Medulla oblongata (tissue), 1 donor: Measurements from ENCODE around the gene RETSAT.
"Not testable (repeated sequence)": the region's sequence is repeated elsewhere in the genome, so short reads cannot be mapped to it uniquely, and the experiment has no call there.

Source experiments
- DNase-seq: peaks from one replicate; pipeline ENCODE4 v3.0.0-alpha.2; 2015; ENCODE audit errors: extremely low spot score

The RETSAT gene

GRCh38 chr2:85333877-85334276 is 20.5 kb downstream of the RETSAT start:
- not testable (repeated sequence) for DNase-seq

GRCh38 chr2:85330839-85331636 is 23.3 kb downstream of the RETSAT start:
- DNase-seq, result no peak

- not testable (repeated sequence) for DNase-seq
Observed at GRCh38 chr2:85329701-85330100, 24.6 kb downstream of the RETSAT start.

- DNase-seq, result no peak
Observed at GRCh38 chr2:85329181-85329651, 25.1 kb downstream of the RETSAT start.

GRCh38 chr2:85327822-85328617 is 26.3 kb downstream of the RETSAT start, which contains the start of gene TGOLN2:
Gene TGOLN2, minus strand, starts transcription at chr2:85327989. Its CDS starts 27 bp downstream, at chr2:85327962.
- peak; percentile 96 for DNase-seq

GRCh38 chr2:85327160-85327821 is 27.0 kb downstream of the RETSAT start:
- DNase-seq, result no peak

GRCh38 chr2:85326406-85327159 is 27.7 kb downstream of the RETSAT start:
- peak; percentile 75 for DNase-seq

GRCh38 chr2:85325466-85325811 is 28.9 kb downstream of the RETSAT start:
- no peak for DNase-seq

- no peak for DNase-seq
Observed at GRCh38 chr2:85324639-85325465, 29.5 kb downstream of the RETSAT start.

- not testable (repeated sequence) for DNase-seq
Observed at GRCh38 chr2:85323988-85324367, 30.4 kb downstream of the RETSAT start.

GRCh38 chr2:85323351-85323987 is 30.9 kb downstream of the RETSAT start:
- DNase-seq, result no peak

GRCh38 chr2:85319796-85320195 is 34.5 kb downstream of the RETSAT start:
- DNase-seq, result no peak

- DNase-seq, result no peak
Observed at GRCh38 chr2:85318222-85319074, 35.9 kb downstream of the RETSAT start.

GRCh38 chr2:85315921-85316320 is 38.4 kb downstream of the RETSAT start:
- not testable (repeated sequence) for DNase-seq

- DNase-seq, result no peak
Observed at GRCh38 chr2:85314884-85315242, 39.5 kb downstream of the RETSAT start.

GRCh38 chr2:85312404-85312803 is 41.9 kb downstream of the RETSAT start:
- no peak for DNase-seq

GRCh38 chr2:85310330-85310729 is 44.0 kb downstream of the RETSAT start:
- no peak for DNase-seq

- DNase-seq, result peak; percentile 18
Observed at GRCh38 chr2:85309699-85310321, 44.5 kb downstream of the RETSAT start.
